GM19397 (cell line): ENCODE data around the gene PLPPR5.

Experiments
- ATAC-seq: cut with Tn5 transposase; IDR thresholded peaks from one replicate; pipeline ENCODE4 v1.9.1; 2021; ENCODE audit warnings: mild to moderate bottlenecking, moderate library complexity; ENCODE audit not compliant: unreplicated experiment

PLPPR5 gene

DNA sequence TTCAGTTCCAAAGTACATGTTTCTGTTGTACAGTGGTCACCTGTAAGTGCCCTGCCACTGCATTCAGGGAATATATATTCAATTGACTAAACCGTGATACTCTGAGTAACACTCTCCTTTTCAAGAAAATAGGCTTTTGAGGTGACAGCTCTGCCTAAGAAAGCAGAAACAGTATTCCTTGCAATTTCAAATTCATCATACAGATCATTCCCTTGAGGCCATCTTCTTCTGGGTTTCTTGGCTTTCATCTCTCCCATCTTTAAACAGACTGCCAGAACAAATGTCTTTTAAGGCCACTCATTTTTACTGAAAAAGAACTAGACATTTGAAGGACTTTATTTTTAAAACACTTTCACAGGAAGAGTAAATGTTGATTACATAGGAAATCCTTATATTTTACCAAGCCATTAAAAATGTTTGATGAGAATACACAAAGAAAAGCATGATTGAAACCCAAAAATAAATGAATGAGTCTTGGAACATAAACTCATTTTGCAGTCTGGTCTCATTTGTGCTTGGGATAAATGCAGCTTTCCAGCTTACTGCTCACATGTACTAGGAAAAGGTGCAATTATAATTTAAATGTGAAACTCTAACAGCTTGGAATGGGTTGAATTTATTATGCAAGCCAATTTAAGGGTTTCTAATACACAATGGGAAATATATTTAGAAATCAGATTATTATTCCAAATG, 34.7 kb downstream of the PLPPR5 start:
- ATAC-seq, result no peak

DNA sequence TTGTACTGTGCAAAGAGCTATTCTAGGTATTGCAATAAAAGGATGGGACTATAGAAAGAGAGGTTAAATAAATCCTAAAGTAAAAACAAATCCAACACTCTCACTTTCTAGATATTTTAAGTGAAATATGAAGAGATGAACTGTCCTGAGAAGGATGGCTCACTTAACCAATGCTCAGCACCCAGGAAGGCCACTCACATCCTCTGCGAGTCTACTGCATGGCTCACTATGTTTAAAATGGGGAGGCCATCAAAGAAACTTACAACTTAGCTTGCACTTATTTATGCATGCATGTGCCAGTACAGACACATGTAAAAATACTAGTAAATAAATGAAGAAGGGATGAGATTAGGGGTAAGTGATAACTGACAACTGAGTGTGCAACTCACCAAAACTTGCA, 37.5 kb downstream of the PLPPR5 start:
- no peak for ATAC-seq

DNA sequence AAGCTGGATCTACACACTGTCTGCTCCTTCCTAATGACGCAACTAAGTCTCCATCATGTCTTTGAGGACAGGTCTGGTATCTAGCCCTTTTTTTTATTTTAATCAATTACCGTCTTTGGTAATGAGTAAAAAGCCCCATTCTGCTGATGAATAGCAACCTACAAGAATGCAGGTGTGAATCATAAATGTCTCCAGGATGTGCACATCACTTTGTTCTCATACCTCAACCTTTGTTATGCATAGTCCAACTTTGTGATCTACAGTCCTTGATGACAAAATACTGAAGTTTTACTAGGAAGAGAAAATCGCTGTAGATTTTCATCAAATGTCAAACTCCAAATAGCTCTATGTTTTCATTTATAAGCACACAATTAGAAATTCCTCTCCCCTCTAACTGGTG, 39.3 kb downstream of the PLPPR5 start:
- no peak for ATAC-seq

- ATAC-seq, result no peak
Measured at GRCh38 chr1:98964198-98964597, 40.5 kb downstream of the PLPPR5 start.

GRCh38 chr1:98963064-98963758, 41.5 kb downstream of the PLPPR5 start:
- no peak for ATAC-seq

DNA sequence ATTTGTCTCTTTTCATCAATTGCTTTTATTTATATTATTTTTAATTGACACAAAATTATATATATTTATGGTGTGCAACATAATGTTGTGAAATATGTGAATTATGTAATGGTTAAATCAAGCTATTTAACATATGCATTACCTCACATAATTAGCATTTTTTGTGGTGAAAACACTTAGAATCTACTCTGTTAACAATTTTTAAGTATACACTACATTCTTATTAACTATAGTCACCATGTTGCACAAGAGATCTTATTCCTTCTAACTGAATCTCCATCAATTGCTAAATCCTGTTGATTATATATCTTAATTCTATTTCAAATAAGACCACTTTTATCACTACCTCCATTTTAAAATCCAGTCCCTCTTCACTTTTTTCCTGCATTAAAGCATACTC, 42.5 kb downstream of the PLPPR5 start:
- no peak for ATAC-seq

GRCh38 chr1:98949621-98950020, 55.0 kb downstream of the PLPPR5 start:
- no peak for ATAC-seq

GRCh38 chr1:98949166-98949565, 55.5 kb downstream of the PLPPR5 start:
- no peak for ATAC-seq

DNA sequence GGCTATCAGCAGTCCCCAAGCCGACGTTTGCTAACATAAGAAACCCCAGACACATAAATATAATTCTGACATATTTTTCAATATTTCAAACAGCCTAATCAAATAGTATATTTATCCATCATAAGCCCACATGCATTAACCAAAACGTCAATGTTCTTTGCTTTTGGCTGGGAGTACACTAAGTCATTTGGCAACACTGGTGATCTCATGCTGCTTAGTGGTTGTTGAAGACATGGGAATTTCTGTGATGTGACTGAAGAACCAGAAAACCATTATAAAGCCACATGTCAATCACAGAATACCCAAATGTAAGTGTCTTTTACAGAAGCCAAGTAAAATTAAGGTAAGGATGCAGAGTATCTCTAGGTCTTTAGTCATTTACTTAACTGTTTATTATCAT, 57.6 kb downstream of the PLPPR5 start:
- no peak for ATAC-seq

DNA sequence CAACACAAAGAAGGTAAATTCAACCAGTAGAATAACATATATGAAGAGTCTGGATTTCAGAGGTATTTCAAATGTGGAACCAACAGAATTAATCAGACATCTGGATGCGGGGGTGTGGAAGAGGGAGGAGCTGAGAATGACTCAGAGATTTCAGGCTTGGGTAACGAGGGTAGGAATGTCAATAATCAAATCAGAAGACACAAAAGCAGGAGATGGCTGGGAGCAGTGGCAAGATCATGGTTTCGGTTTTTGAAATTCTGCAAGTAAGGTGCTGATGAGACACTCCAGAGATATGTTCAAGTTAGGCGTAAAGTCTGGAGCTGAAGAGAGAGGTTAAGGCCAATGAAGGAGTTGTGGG, 64.0 kb downstream of the PLPPR5 start:
- no peak for ATAC-seq

DNA sequence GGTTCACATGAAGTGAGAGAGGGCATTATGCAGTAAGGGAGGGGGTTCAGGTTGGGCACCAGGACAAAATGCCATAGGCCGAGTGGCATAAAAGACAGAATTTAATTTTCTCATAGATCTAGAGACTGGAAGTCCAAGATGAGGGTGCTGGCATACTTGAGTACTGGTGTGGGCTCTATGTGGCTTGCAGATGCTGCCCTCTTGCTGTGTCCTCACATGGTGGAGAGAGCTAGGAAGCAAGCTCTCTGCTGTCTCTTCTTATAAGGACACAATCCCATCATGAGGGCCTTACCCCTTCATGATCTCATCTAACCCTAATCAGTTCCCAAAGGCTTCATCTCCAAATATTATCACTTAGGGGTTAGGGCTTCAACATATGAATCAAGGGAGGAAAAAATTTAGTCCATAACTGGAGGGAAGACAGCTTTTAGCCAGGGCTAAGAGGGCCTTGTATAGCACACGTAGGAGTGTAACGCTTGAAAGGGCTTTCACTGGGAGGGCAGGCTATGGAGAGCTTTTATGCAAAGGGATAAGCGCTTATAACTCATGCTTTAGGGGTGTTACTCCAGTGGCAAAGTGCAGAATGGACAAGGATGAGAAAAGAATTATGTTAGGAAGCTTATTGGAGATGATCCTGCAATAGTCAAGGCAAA, 64.5 kb downstream of the PLPPR5 start:
- ATAC-seq, result no peak

GRCh38 chr1:98939471-98939870, 65.2 kb downstream of the PLPPR5 start:
- no peak for ATAC-seq

- ATAC-seq, result no peak
Measured at GRCh38 chr1:98937347-98937746, 67.3 kb downstream of the PLPPR5 start.

DNA sequence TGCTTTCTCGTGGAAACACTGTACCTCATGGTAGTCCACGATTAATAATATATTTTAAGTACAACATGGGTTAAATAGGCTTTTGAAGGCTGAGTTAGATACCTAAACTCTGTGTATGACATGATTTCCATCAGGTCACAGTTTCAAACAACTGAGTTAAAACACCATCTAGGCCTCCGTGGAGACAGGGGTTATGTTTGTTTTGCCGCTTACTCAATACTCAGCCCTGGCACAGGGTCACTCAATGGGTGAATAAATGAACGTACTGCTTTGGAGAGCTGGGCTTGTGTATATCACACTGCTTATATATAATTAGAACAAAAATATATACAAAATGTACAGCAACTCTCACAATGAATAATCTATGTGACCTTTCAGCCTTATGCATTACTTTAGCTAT, 72.5 kb downstream of the PLPPR5 start:
- ATAC-seq, result no peak

DNA sequence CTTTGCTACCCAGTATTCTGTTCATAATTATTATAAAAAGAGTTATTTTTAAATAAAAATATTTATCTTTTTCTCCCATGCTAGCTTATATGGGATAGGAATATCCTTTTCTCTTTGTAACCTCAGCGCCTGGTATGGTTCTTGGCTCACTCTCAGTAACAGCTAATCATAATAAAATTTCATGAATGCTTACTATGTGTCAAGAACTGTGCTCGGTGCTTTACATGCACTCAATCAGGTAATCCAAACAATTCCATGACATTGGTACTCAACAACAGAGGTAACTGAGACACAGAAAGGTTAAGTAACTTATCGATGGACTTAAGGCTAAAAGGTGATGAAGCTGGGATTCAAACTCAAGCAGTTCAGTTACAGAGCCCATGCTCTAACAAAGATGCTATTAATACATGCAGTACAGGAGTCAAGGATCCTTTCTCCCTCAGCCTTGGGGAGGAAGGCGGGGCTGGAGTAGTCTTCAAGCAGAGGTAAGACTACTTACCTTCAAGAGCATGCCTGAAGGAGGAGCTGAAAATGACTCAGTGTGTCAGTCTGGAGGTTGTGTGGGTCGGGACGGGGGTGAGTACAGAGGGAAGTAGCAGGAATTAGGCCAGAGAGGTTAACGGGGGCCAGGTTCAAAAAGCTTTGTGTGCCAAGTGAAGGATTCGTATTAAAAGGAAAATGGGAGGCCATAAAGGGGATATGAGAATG, 73.4 kb downstream of the PLPPR5 start:
- ATAC-seq, result no peak

DNA sequence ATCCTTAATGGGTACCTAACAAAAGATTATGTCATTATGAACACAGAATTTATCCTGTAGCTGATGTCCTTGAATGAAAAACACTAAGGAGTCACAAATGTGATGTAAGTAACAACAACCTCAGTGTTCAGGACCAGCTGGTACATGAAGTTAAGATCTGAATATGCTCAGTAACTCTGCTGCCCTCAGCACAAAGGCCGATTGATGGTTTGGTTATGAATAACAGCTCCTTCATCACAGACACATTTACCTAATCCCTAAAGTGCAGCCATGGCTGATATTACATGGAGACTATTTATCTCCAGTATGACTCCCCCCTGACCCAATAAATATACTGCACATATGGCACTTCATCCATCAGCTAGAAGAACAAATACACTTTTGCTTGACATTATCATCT, 75.2 kb downstream of the PLPPR5 start:
- no peak for ATAC-seq

GRCh38 chr1:98926597-98926996, 78.1 kb downstream of the PLPPR5 start:
- no peak for ATAC-seq

DNA sequence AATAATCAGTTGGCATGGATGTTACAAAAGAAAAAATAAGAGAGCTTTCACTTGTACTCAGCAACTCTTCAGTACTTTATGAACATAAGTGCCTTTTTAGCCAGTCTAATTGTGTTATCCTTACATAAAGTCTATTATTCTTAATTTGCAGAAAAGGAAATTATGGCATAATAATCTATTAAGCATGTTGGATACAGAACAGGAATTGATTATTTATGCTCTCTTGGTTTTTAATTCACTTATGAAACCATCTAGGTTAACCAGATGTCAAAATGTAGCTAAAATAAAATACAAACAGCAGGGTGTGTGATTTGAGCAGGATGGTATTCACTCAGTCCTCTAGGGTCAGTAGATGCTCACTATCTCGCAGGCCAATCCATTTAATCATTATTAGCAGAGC, 79.7 kb downstream of the PLPPR5 start:
- ATAC-seq, result no peak

- ATAC-seq, result no peak
Measured at GRCh38 chr1:98923667-98924066, 81.0 kb downstream of the PLPPR5 start.

DNA sequence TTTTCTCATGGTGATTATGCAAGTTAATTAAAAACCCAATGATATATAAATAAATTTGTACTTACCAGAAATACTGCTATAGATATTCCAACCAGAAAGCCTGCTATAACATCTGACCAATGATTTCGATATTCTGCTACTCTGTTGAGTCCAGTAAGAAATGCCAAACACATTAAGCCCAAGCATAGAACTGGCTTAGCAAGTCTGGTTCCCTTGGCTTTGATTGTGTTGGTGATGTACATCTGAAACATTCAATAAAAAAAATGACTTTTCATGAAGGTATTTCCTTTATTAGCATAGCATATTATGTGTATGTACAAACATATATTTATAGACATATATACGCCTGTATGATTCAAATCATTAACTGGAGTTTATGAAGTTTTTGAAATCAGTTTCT, 82.8 kb downstream of the PLPPR5 start:
- no peak for ATAC-seq

GRCh38 chr1:98920441-98921110, 84.1 kb downstream of the PLPPR5 start:
- ATAC-seq, result no peak
